ENCODE data around the gene TXNRD1. TPM values are rescaled to one million over a fixed set of nuclear protein-coding genes. Genes with fewer than 3 reads are reported as not detected.
"Not testable (repeated sequence)": the region's sequence is repeated elsewhere in the genome, so short reads cannot be mapped to it uniquely, and the experiment has no call there.

TXNRD1 gene
- total RNA-seq, 1 donor from 2014 or later = 42.7 TPM

- no peak for DNase-seq
These were observed 157.2 kb downstream of the TXNRD1 start for GRCh38 chr12:104372721-104373335.

- no peak for DNase-seq
These were observed 158.5 kb downstream of the TXNRD1 start for GRCh38 chr12:104374071-104374470.

GRCh38 chr12:104374806-104375205, 159.2 kb downstream of the TXNRD1 start:
- no peak for DNase-seq

GRCh38 chr12:104375775-104376174, 160.2 kb downstream of the TXNRD1 start:
- no peak for DNase-seq

GRCh38 chr12:104376650-104377513, 161.3 kb downstream of the TXNRD1 start:
- no peak for DNase-seq

- no peak for DNase-seq
These were observed 161.9 kb downstream of the TXNRD1 start for GRCh38 chr12:104377514-104377812.

GRCh38 chr12:104378427-104378826, 162.8 kb downstream of the TXNRD1 start:
- no peak for DNase-seq

GRCh38 chr12:104381341-104381730, 165.8 kb downstream of the TXNRD1 start:
- DNase-seq = no peak

GRCh38 chr12:104381731-104382480, 166.3 kb downstream of the TXNRD1 start:
- peak; percentile 56 for DNase-seq

- DNase-seq = no peak
These were observed 168.7 kb downstream of the TXNRD1 start for GRCh38 chr12:104384141-104384880.

- DNase-seq = no peak
These were observed 169.9 kb downstream of the TXNRD1 start for GRCh38 chr12:104385510-104385909.

- DNase-seq = no peak
These were observed 170.9 kb downstream of the TXNRD1 start for GRCh38 chr12:104386461-104386860.

- no peak for DNase-seq
These were observed 171.6 kb downstream of the TXNRD1 start for GRCh38 chr12:104387190-104387589.

GRCh38 chr12:104394086-104394485, 178.5 kb downstream of the TXNRD1 start:
- not testable (repeated sequence) for DNase-seq

Other genes starting within 250 kb of the TXNRD1 start
- gene TDG, start 249.9 kb upstream of the TXNRD1 start, total RNA-seq = 33.8 TPM
- 36.5 TPM for gene GLT8D2, start 165.6 kb upstream of the TXNRD1 start, total RNA-seq
- gene HCFC2, start 151.2 kb upstream of the TXNRD1 start, total RNA-seq = 34.9 TPM
- gene NFYB, start 77.6 kb upstream of the TXNRD1 start, total RNA-seq = 17.6 TPM
- gene EID3, start 88.0 kb downstream of the TXNRD1 start, total RNA-seq = 8.6 TPM
- 3.9 TPM for gene CHST11, start 241.2 kb downstream of the TXNRD1 start, total RNA-seq